Measurements from ENCODE around the gene HYAL3. TPM values are rescaled to one million over a fixed set of nuclear protein-coding genes. Genes with fewer than 3 reads are reported as not detected.

The HYAL3 gene
- total and polyA plus RNA-seq, 2 of the 8 experiments (the other 6 are each of a cell fraction or from before 2014, with no cell fraction given): 3.2 to 12.2 TPM

GRCh38 chr3:50258979-50259378, 40.2 kb downstream of the HYAL3 start:
- no peak overlapping the region for H3K27ac ChIP-seq (ENCODE audit: low read depth, low read length)

More at GRCh38 chr3:50258979-50259378, 40.2 kb downstream of the HYAL3 start:
- no peak overlapping the region for H3K4me3 ChIP-seq (ENCODE audit: extremely low read depth in 1 of 4, insufficient read depth in 2 of 4, low read depth in 3 of 4, low read length in 4 of 4)
- H3K4ac ChIP-seq (replicated peaks; ENCODE audit: insufficient read length, low read depth, low read length): no peak overlapping the region
- CTCF ChIA-PET (ENCODE audit: partially characterized antibody): interaction anchor here (0.6 to 53.5 kb wide), 12 partner anchors 10 to 921 kb away, joined by 3 to 2149 read pairs (median 8); partner anchors contain the start of genes GNAI2, GNAT1, IFRD2 and LSMEM2
- H3K14ac ChIP-seq (ENCODE audit: insufficient read length): no peak overlapping the region
- H3K4me1 ChIP-seq (replicated peaks in 1 of 4; ENCODE audit: control insufficient read depth in 3 of 4, insufficient read depth in 4 of 4, low read length in 3 of 4): peaks cover 0 to 18% (median 14%) of the 10 kb centered on the region in 4 experiments; a peak in 6 of 7 replicates
- peaks cover 2 to 7% of the 10 kb centered on the region in 2 experiments for H4K20me1 ChIP-seq (replicated peaks in 1 of 2; ENCODE audit: control insufficient read depth in 1 of 2, insufficient read depth in 2 of 2, low read length in 2 of 2)
- H2BK15ac ChIP-seq (ENCODE audit: low read length): no peak overlapping the region
- H3K36me3 ChIP-seq (ENCODE audit: control insufficient read depth in 2 of 4, insufficient read depth in 4 of 4, low read length in 3 of 4): peaks cover 15 to 26% (median 20%) of the 10 kb centered on the region in 4 experiments; a peak in 7 of 8 replicates
- H3K9ac ChIP-seq (replicated peaks in 1 of 4; ENCODE audit: extremely low read depth in 1 of 4, low read depth in 3 of 4, low read length in 3 of 4): no peak overlapping the region
- FAIRE-seq (no peak), DNase-seq (ENCODE audit: low read depth in 1 of 2, low spot score in 2 of 2) (no peak)
- H3K23me2 ChIP-seq (ENCODE audit: low read depth, low read length): no peaks in the 10 kb centered on the region
- 94% methylated on average over 16 of the region's 16 CpGs; no CpG with 5 or more reads in 1 of the 2 experiments for WGBS, 2 experiments (ENCODE audit: extremely low coverage in 1 of 2, insufficient coverage in 1 of 2, insufficient read length in 1 of 2, insufficient replicate concordance in 2 of 2, low coverage in 1 of 2, low lambda C conversion rate in 2 of 2, missing lambda C conversion rate in 1 of 2)
- H4K91ac ChIP-seq (replicated peaks; ENCODE audit: insufficient read length, low read length): no peak overlapping the region
- no peak overlapping the region for H3K56ac ChIP-seq (replicated peaks; ENCODE audit: insufficient read length, low read depth, low read length)
- no peak overlapping the region for H2BK5ac ChIP-seq (ENCODE audit: low read depth, low read length)
- no peak overlapping the region for H3K4me2 ChIP-seq (ENCODE audit: insufficient read depth in 1 of 2, low read depth in 2 of 2, low read length in 2 of 2)
- no peak overlapping the region for H4K5ac ChIP-seq (ENCODE audit: insufficient read length, low read depth, low read length)
- H3K27me3 ChIP-seq (replicated peaks in 1 of 4; ENCODE audit: control insufficient read depth in 3 of 4, extremely low read depth in 1 of 4, insufficient read depth in 3 of 4, low read length in 3 of 4): no peaks in the 10 kb centered on the region
- no peak overlapping the region for H2AK5ac ChIP-seq (ENCODE audit: low read depth, low read length)
- peaks cover 4% of the 10 kb centered on the region; the same call in 1 of the 2 replicates for H3K79me1 ChIP-seq (ENCODE audit: low read depth, low read length)
- no peak overlapping the region for H3K18ac ChIP-seq (ENCODE audit: extremely low read depth, low read length)
- H3K79me2 ChIP-seq (ENCODE audit: control insufficient read depth in 1 of 2, insufficient read depth in 2 of 2, low read length in 2 of 2): no peaks in the 10 kb centered on the region
- no peak overlapping the region for H2BK20ac ChIP-seq (ENCODE audit: low read length)
- H2AFZ ChIP-seq (ENCODE audit: low read length): no peak overlapping the region
- peak in 1 of 3 experiments; percentile 18; a peak in 1 of 4 replicates for TF ChIP-seq CTCF (IDR thresholded peaks at IDR 0.05; ENCODE audit: control extremely low read depth in 1 of 3, insufficient read depth in 1 of 3, low read depth in 1 of 3, low read length in 3 of 3)
- no peak for TF ChIP-seq E2F6 (IDR thresholded peaks at IDR 0.05)
- no peak for TF ChIP-seq BACH1 (IDR thresholded peaks at IDR 0.05; ENCODE audit: low read length)
- H3K23ac ChIP-seq (ENCODE audit: insufficient read length): no peak overlapping the region
- no peaks in the 10 kb centered on the region for H3K9me3 ChIP-seq (ENCODE audit: insufficient read depth in 2 of 2, low read depth in 1 of 2, low read length in 1 of 2)
- no peak overlapping the region for H2BK12ac ChIP-seq (ENCODE audit: low read depth, low read length)
- no peak overlapping the region for H4K8ac ChIP-seq (ENCODE audit: extremely low read depth, insufficient read depth, low read length)
- POLR2A ChIA-PET (ENCODE audit: partially characterized antibody): interaction anchor here (0.6 to 4.3 kb wide), 16 partner anchors 9 to 64 kb away, joined by 3 to 35 read pairs (median 5); partner anchors contain the start of genes GNAI2, HYAL2, LSMEM2 and SEMA3B
- no peak overlapping the region for H2BK120ac ChIP-seq (replicated peaks; ENCODE audit: low read depth, low read length)

All from H1 (cell line).